Measurements from ENCODE around the gene ZNF223.

ZNF223 gene

DNA sequence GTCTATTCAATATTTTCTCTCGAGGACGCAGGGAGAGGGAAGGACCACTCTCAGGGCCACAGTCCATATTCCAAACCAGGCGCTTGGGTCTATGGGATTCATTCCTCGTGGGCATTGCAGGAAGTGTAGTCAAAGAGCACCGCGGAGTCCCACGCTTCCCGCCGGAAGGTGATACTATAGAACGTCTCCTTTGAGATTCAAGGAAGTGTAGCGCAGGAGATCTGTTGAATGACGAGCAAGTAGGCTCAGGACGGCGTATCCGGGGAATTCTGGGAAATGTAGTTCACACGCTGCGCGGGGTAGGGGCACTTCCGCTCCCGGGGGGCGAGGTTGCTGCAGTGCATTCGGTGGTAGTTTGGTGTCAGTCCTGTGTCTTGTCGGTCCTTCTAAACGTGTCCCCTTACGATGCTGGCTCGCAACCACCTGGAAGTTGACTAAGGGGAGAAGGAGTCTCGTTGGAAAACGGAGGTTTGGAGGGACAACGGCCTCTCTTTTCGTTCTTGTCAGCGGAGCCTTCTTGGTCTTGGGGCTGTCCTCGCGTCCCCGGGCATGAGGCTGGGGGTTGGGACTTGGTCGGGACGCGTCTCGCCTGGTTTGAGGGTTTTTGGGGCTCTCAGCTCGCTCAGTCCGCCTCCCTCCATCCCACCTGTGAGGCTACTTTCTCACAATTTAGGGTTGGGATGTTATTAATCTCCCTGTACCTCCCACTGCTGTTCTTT, 20.1 kb downstream of the ZNF223 start, which contains the start of gene ZNF284:
Gene ZNF284, plus strand, starts transcription at position 336 of the 719 bp plus-strand sequence. CDS start 4,231 bp downstream, outside the sequence.
- DNase-seq (ENCODE audit: low spot score), result peak; percentile 94

GRCh38 chr19:44072543-44073401, 20.9 kb downstream of the ZNF223 start:
- peak; percentile 48 for DNase-seq (ENCODE audit: low spot score)

DNA sequence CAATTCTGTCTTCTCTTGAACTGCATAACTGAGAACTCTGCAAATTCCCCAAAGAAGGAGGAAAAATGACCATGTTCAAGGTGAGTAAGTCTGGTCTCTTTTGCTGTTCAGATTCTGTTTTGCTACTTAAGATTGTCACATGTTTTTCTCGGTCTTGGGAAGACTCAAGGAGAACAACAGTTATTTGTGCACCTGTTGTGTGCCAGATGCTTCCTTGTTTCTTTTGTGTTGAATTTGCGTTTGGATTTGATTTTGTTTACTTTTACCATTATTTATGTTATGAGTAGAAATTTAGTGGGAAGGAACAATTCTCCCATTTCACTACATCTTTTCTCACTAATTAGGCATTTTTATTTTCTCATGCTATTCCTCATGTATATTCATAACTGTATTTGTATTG, 24.5 kb downstream of the ZNF223 start:
- DNase-seq (ENCODE audit: low spot score), result no peak

GRCh38 chr19:44092108-44092507, 40.3 kb downstream of the ZNF223 start:
- no peak for DNase-seq (ENCODE audit: low spot score)

- DNase-seq (ENCODE audit: low spot score), result peak; percentile 95
Observed at GRCh38 chr19:44093931-44094765, 42.3 kb downstream of the ZNF223 start, which contains the start of gene ZNF224. Gene ZNF224, plus strand, starts transcription at chr19:44094361. Its CDS starts 3,513 bp downstream, at chr19:44097874.

- DNase-seq (ENCODE audit: low spot score), result no peak
Observed at GRCh38 chr19:44107751-44108150, 55.9 kb downstream of the ZNF223 start.

DNA sequence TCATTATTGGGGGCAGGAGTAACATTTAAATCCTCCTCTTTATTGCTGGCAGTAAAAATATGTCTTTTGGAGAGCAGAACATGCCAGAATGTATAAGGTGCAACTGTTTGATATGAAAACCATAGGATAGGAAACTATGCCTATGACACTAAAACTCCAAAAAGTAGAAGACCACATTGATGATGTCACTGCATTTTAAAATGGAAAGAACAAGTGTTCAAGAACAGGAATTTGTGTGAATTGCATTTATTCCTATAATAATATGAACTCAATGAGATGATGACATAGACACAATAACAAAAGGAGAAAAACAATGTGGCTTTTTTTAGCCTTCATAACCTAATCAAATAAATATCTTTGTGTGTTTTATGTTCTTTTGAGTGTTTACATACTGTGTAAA, 57.6 kb downstream of the ZNF223 start:
- DNase-seq (ENCODE audit: low spot score), result no peak

- peak; percentile 49 for DNase-seq (ENCODE audit: low spot score)
Observed at GRCh38 chr19:44111910-44112463, 60.2 kb downstream of the ZNF223 start.

DNA sequence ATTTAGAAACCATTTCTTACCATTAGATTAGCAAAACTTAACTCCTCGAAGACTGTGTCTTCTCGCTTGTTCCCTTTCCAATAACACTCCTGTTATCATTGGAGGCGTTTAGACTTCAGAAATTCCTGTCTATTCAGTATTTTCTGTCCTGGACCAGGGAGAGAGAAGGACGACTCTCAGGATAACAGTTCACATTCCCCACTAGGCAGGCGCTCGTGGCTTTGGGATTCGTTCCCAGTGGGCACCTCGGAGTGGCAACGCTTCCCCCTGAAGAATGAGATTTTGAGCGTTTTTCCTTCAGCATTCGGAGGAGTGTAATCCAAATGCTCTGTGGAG, 60.9 kb downstream of the ZNF223 start:
- DNase-seq (ENCODE audit: low spot score), result no peak

- DNase-seq (ENCODE audit: low spot score), result peak; percentile 95
Observed at GRCh38 chr19:44113138-44113783, 61.4 kb downstream of the ZNF223 start, which contains the start of gene ZNF225. Gene ZNF225, plus strand, starts transcription at chr19:44113399. Its CDS starts 2,429 bp downstream, at chr19:44115828.

DNA sequence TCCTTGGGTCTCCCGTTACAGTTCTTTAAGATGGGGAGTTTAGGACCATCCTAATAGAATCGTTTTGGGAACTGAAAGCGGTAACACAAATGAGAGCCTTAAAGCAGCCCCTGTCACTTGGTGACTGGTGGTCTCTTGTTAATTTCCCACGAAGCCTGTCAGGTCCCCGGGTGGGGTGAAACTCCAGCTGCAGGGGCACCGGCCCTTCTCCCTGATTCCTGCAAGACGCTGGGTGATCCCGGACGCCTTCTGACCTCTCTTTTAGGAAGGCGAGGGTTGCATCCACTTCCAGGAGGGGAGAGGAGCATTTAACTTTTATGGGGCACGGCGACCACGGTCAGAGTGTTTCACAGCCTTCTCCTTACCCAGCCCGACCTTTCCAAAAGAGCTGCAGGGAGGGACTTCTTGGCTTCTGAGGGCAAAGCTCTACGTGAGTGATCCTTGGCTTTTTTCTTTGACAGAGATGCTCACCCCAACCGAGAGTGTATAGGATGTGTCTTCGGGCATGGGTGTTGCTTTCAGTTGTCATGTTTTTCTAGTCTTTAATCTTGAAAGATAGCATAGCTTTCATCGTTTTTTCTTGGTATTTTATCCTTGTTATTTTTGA, 62.1 kb downstream of the ZNF223 start:
- DNase-seq (ENCODE audit: low spot score), result peak; percentile 29
